Trophoblast cell (in vitro differentiated cells and primary cell): Measurements from ENCODE around the gene HBA2.

Experiments used
- DNase-seq, 2 donors: peaks; one replicate each; pipeline ENCODE4 v3.0.0-alpha.2; 2016
- H2AFZ ChIP-seq: 2 replicates; pipeline ENCODE4 v1.6.1; 2013; ENCODE audit warnings: low read length, moderate library complexity, mild to moderate bottlenecking; ENCODE audit not compliant: insufficient read depth, poor library complexity
- H2AK5ac ChIP-seq: 2 replicates; pipeline ENCODE4 v1.6.1; 2013; ENCODE audit warnings: mild to moderate bottlenecking, low read length
- H2BK120ac ChIP-seq: 2 replicates; pipeline ENCODE4 v1.6.1; 2013; ENCODE audit warnings: low read length, mild to moderate bottlenecking, moderate library complexity; ENCODE audit not compliant: insufficient read depth, poor library complexity
- H2BK12ac ChIP-seq: 2 replicates; pipeline ENCODE4 v1.6.1; 2013; ENCODE audit warnings: mild to moderate bottlenecking, low read length, moderate library complexity
- H2BK5ac ChIP-seq: 2 replicates; pipeline ENCODE4 v1.6.1; 2013; ENCODE audit warnings: low read length, low read depth, moderate library complexity, mild to moderate bottlenecking; ENCODE audit not compliant: poor library complexity
- H3K14ac ChIP-seq: 2 replicates; pipeline ENCODE4 v1.6.1; 2013; ENCODE audit warnings: mild to moderate bottlenecking, low read length
- H3K18ac ChIP-seq: 2 replicates; pipeline ENCODE4 v1.6.1; 2013; ENCODE audit warnings: mild to moderate bottlenecking, low read length
- H3K23ac ChIP-seq: 2 replicates; pipeline ENCODE4 v1.6.1; 2013; ENCODE audit warnings: low read length
- H3K27ac ChIP-seq: 2 replicates; pipeline ENCODE4 v1.5.1; 2013; ENCODE audit warnings: low read depth, mild to moderate bottlenecking, inconsistent platforms, low read length, moderate library complexity
- H3K27me3 ChIP-seq: 2 replicates; pipeline ENCODE4 v1.6.1; 2013; ENCODE audit warnings: inconsistent platforms, mild to moderate bottlenecking, low read length, moderate library complexity; ENCODE audit not compliant: insufficient read depth
- H3K36me3 ChIP-seq, 2 experiments: 1 replicate in 1 of 2; 2 replicates in 1 of 2; pipeline ENCODE4 v1.6.1; 2013; ENCODE audit warnings: low read length in 2 of 2, mild to moderate bottlenecking in 2 of 2, moderate library complexity in 1 of 2; ENCODE audit not compliant: insufficient read depth in 2 of 2, control insufficient read depth in 1 of 2
- H3K4ac ChIP-seq: 2 replicates; pipeline ENCODE4 v1.6.1; 2013; ENCODE audit warnings: low read depth, mild to moderate bottlenecking, low read length, moderate library complexity
- H3K4me1 ChIP-seq, 2 experiments: 1 replicate in 1 of 2; 2 replicates in 1 of 2; pipeline ENCODE4 v1.6.1; 2013; ENCODE audit warnings: low read length in 2 of 2, mild to moderate bottlenecking in 2 of 2, moderate library complexity in 1 of 2; ENCODE audit not compliant: insufficient read depth in 2 of 2, control insufficient read depth in 1 of 2
- H3K4me2 ChIP-seq: 2 replicates; pipeline ENCODE4 v1.6.1; 2013; ENCODE audit warnings: inconsistent platforms, mild to moderate bottlenecking, low read length, moderate library complexity
- H3K4me3 ChIP-seq: 2 replicates; pipeline ENCODE4 v1.5.1; 2013; ENCODE audit warnings: mild to moderate bottlenecking, low read depth, low read length, inconsistent platforms
- H3K79me1 ChIP-seq: one replicate; pipeline ENCODE4 v1.6.1; 2013; ENCODE audit warnings: low read length
- H3K79me2 ChIP-seq: 2 replicates; pipeline ENCODE4 v1.6.1; 2013; ENCODE audit warnings: low read length, mild to moderate bottlenecking; ENCODE audit not compliant: control insufficient read depth, insufficient read depth, poor library complexity
- H3K9ac ChIP-seq: 2 replicates; pipeline ENCODE4 v1.6.1; 2013; ENCODE audit warnings: mild to moderate bottlenecking, low read length
- H3K9me3 ChIP-seq: 2 replicates; pipeline ENCODE4 v1.6.1; 2013; ENCODE audit warnings: low read depth, mild to moderate bottlenecking, control low read depth, inconsistent platforms, low read length; ENCODE audit not compliant: insufficient read depth
- H4K12ac ChIP-seq: 2 replicates; pipeline ENCODE4 v1.6.1; 2013; ENCODE audit warnings: low read depth, mild to moderate bottlenecking, low read length, moderate library complexity
- H4K8ac ChIP-seq: 2 replicates; pipeline ENCODE4 v1.6.1; 2013; ENCODE audit warnings: low read depth, mild to moderate bottlenecking, low read length, moderate library complexity
- H4K91ac ChIP-seq: one replicate; pipeline ENCODE4 v1.6.1; 2013; ENCODE audit warnings: low read depth, mild to moderate bottlenecking, low read length, moderate library complexity
- WGBS: extraction: QIAGEN DNeasy Blood & Tissue Kit; methylation state at CpG from one replicate; pipeline ENCODE4 v1.1.7; 2013; ENCODE audit warnings: missing lambda C conversion rate; ENCODE audit not compliant: insufficient read length, insufficient coverage; ENCODE audit errors: extremely low coverage; 5-methylcytosine and 5-hydroxymethylcytosine counted together

HBA2 gene

DNA sequence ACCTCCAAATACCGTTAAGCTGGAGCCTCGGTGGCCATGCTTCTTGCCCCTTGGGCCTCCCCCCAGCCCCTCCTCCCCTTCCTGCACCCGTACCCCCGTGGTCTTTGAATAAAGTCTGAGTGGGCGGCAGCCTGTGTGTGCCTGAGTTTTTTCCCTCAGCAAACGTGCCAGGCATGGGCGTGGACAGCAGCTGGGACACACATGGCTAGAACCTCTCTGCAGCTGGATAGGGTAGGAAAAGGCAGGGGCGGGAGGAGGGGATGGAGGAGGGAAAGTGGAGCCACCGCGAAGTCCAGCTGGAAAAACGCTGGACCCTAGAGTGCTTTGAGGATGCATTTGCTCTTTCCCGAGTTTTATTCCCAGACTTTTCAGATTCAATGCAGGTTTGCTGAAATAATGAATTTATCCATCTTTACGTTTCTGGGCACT is 4.7 kb downstream of the HBA2 start:
- Histone ChIP-seq H2BK120ac (no peak overlapping the region), H3K36me3 (no peaks in the 10 kb centered on the region), H3K9me3 (peaks cover 4% of the 10 kb centered on the region), H3K4me1 (peaks cover 5 to 11% of the 10 kb centered on the region in 2 experiments), H4K8ac (no peak overlapping the region), H3K4me3 (no peak overlapping the region), H3K23ac (no peak overlapping the region), H3K9ac (no peak overlapping the region), H2AK5ac (no peak overlapping the region), H2BK12ac (no peak overlapping the region), H3K79me1 (no peaks in the 10 kb centered on the region), H3K14ac (no peak overlapping the region), H4K12ac (no peak overlapping the region), H2BK5ac (no peak overlapping the region), H2AFZ (no peak overlapping the region), H3K27ac (no peak overlapping the region), H3K18ac (no peak overlapping the region), H3K4me2 (no peak overlapping the region), H4K91ac (no peak overlapping the region), H3K27me3 (peaks cover 29% of the 10 kb centered on the region), H3K79me2 (no peaks in the 10 kb centered on the region), H3K4ac (no peak overlapping the region)
- no CpG with 5 or more reads among the region's 13 CpGs for WGBS
- DNase-seq, result no peak

DNA sequence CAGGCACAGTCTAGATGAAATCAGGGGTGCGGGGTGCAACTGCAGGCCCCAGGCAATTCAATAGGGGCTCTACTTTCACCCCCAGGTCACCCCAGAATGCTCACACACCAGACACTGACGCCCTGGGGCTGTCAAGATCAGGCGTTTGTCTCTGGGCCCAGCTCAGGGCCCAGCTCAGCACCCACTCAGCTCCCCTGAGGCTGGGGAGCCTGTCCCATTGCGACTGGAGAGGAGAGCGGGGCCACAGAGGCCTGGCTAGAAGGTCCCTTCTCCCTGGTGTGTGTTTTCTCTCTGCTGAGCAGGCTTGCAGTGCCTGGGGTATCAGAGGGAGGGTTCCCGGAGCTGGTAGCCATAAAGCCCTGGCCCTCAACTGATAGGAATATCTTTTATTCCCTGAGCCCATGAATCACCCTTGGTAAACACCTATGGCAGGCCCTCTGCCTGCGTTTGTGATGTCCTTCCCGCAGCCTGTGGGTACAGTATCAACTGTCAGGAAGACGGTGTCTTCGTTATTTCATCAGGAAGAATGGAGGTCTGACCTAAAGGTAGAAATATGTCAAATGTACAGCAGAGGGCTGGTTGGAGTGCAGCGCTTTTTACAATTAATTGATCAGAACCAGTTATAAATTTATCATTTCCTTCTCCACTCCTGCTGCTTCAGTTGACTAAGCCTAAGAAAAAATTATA is 5.4 kb downstream of the HBA2 start:
- Histone ChIP-seq H3K23ac (no peak overlapping the region), H3K79me2 (no peaks in the 10 kb centered on the region), H2AK5ac (no peak overlapping the region), H4K12ac (no peak overlapping the region), H2BK12ac (no peak overlapping the region), H3K79me1 (no peaks in the 10 kb centered on the region), H3K14ac (no peak overlapping the region), H3K27me3 (peaks cover 29% of the 10 kb centered on the region), H3K36me3 (peaks cover 0 to 3% of the 10 kb centered on the region in 2 experiments), H3K9ac (no peak overlapping the region), H3K4ac (no peak overlapping the region), H3K4me2 (no peak overlapping the region), H3K4me3 (no peak overlapping the region), H4K91ac (no peak overlapping the region), H2BK5ac (no peak overlapping the region), H3K18ac (no peak overlapping the region), H3K4me1 (peaks cover 5 to 11% of the 10 kb centered on the region in 2 experiments), H3K9me3 (peaks cover 4% of the 10 kb centered on the region), H4K8ac (no peak overlapping the region), H2AFZ (no peak overlapping the region), H2BK120ac (no peak overlapping the region), H3K27ac (no peak overlapping the region)
- WGBS, result no CpG with 5 or more reads among the region's 11 CpGs
- no peak for DNase-seq

DNA sequence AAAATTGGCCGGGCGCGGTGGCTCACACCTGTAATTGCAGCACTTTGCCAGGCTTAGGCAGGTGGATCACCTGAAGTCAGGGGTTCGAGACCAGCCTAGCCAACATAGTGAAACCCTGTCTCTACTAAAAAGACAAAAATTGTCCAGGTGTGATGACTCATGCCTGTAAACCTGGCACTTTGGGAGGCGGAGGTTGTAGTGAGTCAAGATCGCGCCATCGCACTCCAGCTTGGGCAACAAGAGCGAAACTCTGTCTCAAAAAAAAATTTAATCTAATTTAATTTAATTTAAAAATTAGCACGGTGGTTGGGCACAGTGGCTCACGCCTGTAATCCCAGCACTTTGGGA is 6.0 kb downstream of the HBA2 start:
- Histone ChIP-seq H4K91ac (no peak overlapping the region), H3K14ac (no peak overlapping the region), H3K9me3 (peaks cover 4% of the 10 kb centered on the region), H2BK12ac (no peak overlapping the region), H4K12ac (no peak overlapping the region), H3K23ac (no peak overlapping the region), H3K4me3 (no peak overlapping the region), H3K4ac (no peak overlapping the region), H2BK120ac (no peak overlapping the region), H2AK5ac (no peak overlapping the region), H3K4me2 (no peak overlapping the region), H4K8ac (no peak overlapping the region), H3K79me2 (no peaks in the 10 kb centered on the region), H3K27ac (no peak overlapping the region), H3K4me1 (peaks cover 5 to 11% of the 10 kb centered on the region in 2 experiments), H2BK5ac (no peak overlapping the region), H2AFZ (no peak overlapping the region), H3K9ac (no peak overlapping the region), H3K79me1 (no peaks in the 10 kb centered on the region), H3K27me3 (peaks cover 29% of the 10 kb centered on the region), H3K36me3 (peaks cover 0 to 6% of the 10 kb centered on the region in 2 experiments), H3K18ac (no peak overlapping the region)
- DNase-seq, result peak in 1 of 2 donors; percentile 27
- no CpG with 5 or more reads among the region's 11 CpGs for WGBS

DNA sequence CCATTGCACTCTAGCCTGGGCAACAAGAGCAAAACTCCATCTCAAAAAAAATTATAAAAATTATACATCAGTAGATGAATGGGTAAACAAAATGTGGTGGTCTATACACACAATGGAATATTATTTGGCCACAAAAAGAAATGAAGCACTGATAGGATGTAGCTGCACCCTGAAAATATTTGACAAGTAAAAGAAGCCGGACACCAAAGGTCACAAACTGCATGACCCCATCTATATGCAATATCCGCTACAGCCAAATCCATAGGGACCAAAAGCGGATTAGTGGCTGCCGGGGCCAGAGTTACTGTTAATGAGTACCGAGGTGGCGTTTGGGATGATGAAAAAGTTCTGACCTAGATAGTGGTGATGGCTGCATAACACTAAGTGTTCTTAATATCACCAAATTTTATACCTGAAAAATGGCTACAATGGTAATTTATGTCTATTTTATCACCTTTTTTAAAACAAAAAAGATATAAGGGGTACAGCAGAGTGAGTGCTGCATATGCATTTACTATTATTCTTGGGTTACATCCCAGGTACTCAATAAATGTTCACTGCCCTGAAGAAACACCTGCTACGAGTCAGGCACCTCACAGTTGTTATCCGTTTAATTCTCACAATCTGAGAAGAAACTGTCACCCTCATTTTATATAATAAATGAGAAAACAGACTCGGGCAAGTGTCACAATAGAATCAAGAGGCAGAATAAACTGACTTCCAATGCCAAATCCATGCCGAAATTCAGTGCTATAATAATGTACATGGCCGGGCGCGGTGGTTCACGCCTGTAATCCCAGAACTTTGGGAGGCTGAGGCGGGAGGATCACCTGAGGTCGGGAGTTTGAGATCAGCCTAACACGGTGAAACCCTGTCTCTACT is 6.8 kb downstream of the HBA2 start:
- Histone ChIP-seq H3K18ac (no peak overlapping the region), H3K4ac (no peak overlapping the region), H2BK12ac (no peak overlapping the region), H2AK5ac (no peak overlapping the region), H3K9ac (no peak overlapping the region), H3K23ac (no peak overlapping the region), H3K4me2 (no peak overlapping the region), H4K91ac (no peak overlapping the region), H3K27ac (no peak overlapping the region), H3K79me2 (no peaks in the 10 kb centered on the region), H3K9me3 (peaks cover 4% of the 10 kb centered on the region), H3K4me3 (no peak overlapping the region), H4K12ac (no peak overlapping the region), H3K36me3 (peaks cover 0 to 10% of the 10 kb centered on the region in 2 experiments), H3K14ac (no peak overlapping the region), H3K79me1 (no peaks in the 10 kb centered on the region), H3K27me3 (peaks cover 28% of the 10 kb centered on the region), H2BK120ac (no peak overlapping the region), H3K4me1 (peaks cover 5 to 11% of the 10 kb centered on the region in 2 experiments), H2AFZ (no peak overlapping the region), H4K8ac (no peak overlapping the region), H2BK5ac (no peak overlapping the region)
- DNase-seq, result no peak
- no CpG with 5 or more reads among the region's 17 CpGs for WGBS
